ENCODE measurements around the gene RPL12. TPM values are rescaled to one million over a fixed set of nuclear protein-coding genes. Genes with fewer than 3 reads are reported as not detected.

RPL12 gene
- total RNA-seq, 3 donors from 2014 or later, result 726 to 998 (median 926) TPM

DNA sequence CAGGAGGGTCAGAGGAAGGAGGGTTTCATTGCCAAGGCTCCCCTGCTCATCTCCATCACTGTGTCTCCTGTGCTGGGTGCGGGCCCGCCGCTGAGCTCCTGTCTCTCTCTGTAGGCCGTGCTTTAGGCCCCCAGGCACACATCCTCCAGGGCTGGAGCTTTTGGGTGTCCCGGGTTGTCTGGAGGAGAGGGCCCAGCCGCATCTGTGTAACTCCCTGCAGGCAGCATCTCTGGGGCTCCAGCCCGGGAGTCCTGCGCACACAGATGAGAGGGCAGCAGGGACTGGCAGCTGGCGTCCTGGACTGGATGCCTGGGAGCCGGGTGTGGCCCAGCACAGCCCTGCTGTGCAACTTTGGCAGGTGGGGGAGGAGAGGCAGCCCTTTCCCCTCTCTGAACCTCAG is 40.3 kb upstream of the RPL12 start:
- no peaks in the 10 kb centered on the region for H3K9me3 ChIP-seq
- DNase-seq (no peak), ATAC-seq (no peak)
- H3K4me3 ChIP-seq, result no peak overlapping the region
- no peaks in the 10 kb centered on the region for H3K36me3 ChIP-seq (ENCODE audit: low read depth)
- intact Hi-C loops (cut with DNase I, micrococcal nuclease), result no loop called here
- TF ChIP-seq CTCF (IDR thresholded peaks at IDR 0.05), result no peak
- H3K4me1 ChIP-seq (ENCODE audit: low read depth), result peaks cover 6% of the 10 kb centered on the region

DNA sequence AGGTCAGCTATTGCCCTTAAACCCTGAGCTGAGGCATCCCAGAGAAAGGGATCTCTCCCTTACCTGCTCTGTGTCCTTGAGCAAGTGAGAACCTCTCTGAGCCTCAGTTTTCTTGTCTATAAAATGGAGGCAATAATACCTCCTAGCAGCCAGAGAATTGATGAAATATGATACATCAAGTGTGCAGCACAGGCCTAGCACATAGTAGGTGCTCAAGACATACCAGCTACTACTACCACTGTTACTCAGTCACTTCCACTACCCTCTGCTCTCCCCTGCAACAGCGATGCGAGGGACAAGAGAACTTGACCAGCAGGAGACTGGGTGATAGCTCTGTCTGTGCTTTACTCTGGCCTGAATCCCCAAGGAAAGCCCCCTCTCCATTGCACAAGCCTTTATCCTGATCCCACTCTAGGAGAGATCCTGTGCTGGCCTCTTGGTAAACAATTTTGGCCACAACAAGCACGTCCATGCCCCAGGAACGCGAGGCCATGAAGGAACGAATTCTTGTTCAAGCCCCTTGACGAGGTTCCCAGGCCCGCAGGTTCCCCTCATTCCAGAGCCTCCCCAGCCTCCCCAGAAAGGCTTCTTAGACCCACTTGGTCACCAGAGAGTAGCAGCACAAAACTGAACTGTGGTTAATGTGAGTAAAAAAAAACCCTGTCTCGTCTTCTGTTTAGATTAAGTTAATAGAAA is 39.5 kb upstream of the RPL12 start:
- TF ChIP-seq CTCF (IDR thresholded peaks at IDR 0.05), result no peak
- peaks cover 6% of the 10 kb centered on the region for H3K4me1 ChIP-seq (ENCODE audit: low read depth)
- DNase-seq (no peak), ATAC-seq (no peak)
- H3K36me3 ChIP-seq (ENCODE audit: low read depth), result no peaks in the 10 kb centered on the region
- H3K9me3 ChIP-seq, result no peaks in the 10 kb centered on the region
- intact Hi-C loops (cut with DNase I, micrococcal nuclease), result no loop called here
- H3K4me3 ChIP-seq, result no peak overlapping the region

- DNase-seq (no peak), ATAC-seq (no peak)
- no peak for TF ChIP-seq CTCF (IDR thresholded peaks at IDR 0.05)
- no peaks in the 10 kb centered on the region for H3K9me3 ChIP-seq
- no peak overlapping the region for H3K4me3 ChIP-seq
- intact Hi-C loops (cut with DNase I, micrococcal nuclease), result no loop called here
- no peaks in the 10 kb centered on the region for H3K36me3 ChIP-seq (ENCODE audit: low read depth)
- no peaks in the 10 kb centered on the region for H3K4me1 ChIP-seq (ENCODE audit: low read depth)
Measured at GRCh38 chr9:127489471-127490115, 38.4 kb upstream of the RPL12 start.

DNA sequence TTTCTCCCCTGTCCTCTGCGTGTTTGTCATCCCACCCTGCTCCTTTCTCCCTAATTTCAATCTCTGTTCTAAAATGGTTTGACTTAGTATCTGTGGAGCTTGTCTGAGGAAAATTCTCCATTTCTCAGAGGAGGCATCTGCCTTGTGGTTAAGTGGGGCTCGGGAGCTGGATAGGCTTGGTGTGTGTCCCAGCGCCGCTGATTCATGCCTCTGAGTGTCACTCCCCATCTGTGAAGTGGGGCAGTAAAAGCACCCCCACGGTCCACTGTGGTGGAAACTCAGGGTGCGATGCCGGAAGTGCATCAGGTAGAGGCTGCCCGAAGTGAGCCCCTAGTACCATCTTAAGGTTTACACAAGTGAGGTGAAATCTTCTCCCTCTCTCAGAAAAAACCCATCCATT is 37.7 kb upstream of the RPL12 start:
- Histone ChIP-seq H3K4me1 (ENCODE audit: low read depth) (no peaks in the 10 kb centered on the region), H3K36me3 (ENCODE audit: low read depth) (no peaks in the 10 kb centered on the region), H3K4me3 (no peak overlapping the region), H3K9me3 (no peaks in the 10 kb centered on the region)
- DNase-seq, result no peak
- intact Hi-C loops (cut with DNase I, micrococcal nuclease), result no loop called here
- no peak for ATAC-seq
- no peak for TF ChIP-seq CTCF (IDR thresholded peaks at IDR 0.05)

- Histone ChIP-seq H3K9me3 (no peaks in the 10 kb centered on the region), H3K4me1 (ENCODE audit: low read depth) (no peaks in the 10 kb centered on the region), H3K4me3 (no peak overlapping the region), H3K36me3 (ENCODE audit: low read depth) (no peaks in the 10 kb centered on the region)
- intact Hi-C loops (cut with DNase I, micrococcal nuclease), result no loop called here
- DNase-seq, result no peak
- ATAC-seq, result no peak
- no peak for TF ChIP-seq CTCF (IDR thresholded peaks at IDR 0.05)
Measured at GRCh38 chr9:127485995-127486394, 34.8 kb upstream of the RPL12 start.
